Mesenteric fat pad (tissue), 1 donor: ENCODE results near the gene SMCO1. TPM values are rescaled to one million over a fixed set of nuclear protein-coding genes. Genes with fewer than 3 reads are reported as not detected.
"Not testable (repeated sequence)": the region's sequence is repeated elsewhere in the genome, so short reads cannot be mapped to it uniquely, and the experiment has no call there.

Source experiments
- DNase-seq: peaks from one replicate; pipeline ENCODE4 v3.0.0-alpha.2; 2020; ENCODE audit warnings: low spot score
- long read RNA-seq: library from polyadenylated mRNA; unstranded; transcript quantifications from one replicate; pipeline ENCODE4 v2.0.0, GENCODE V29; 2020
- total RNA-seq: library from RNA; stranded (reverse); fragmentation: NEBNext Ultra II Directional; extraction: Animal tissue kit (Norgen Biotek cat#: 25700); gene quantifications from one replicate; pipeline ENCODE4 v1.2.1, GENCODE V29; 2021
- donor health status: DM: yes; HTN: yes; CAD: no.

Gene SMCO1
- not detected for total RNA-seq
- long read RNA-seq: 0 reads

DNA sequence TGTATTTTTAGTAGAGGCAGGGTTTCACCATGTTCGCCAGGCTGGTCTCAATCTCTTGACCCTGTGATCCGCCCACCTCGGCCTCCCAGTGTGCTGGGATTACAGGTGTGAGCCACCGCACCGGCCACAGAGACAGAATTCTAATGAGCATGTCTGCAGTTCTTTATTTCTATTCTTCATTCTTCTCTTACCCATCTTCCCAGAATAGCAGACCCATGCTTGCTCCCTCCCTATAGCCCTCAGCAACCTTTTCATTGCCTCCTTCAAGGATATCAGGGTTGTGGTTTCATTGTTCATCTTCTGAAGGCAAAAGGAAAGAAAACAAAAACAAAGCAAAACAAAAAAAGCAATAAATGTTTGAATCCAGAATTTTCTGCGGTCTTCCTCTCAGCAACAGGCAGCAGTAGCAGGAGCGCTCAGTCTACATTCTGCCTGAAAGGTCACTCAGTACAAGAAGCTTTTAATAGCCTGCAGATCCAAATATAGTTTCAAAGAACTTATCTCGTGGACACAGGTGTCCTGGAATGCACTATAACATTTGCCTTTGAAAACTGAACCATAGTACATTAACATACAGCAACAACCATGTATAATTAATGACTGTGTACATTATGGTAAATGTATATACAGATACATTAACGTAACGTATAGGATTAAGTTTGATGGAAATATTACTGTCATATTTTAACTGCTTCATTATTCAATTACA, at the start of gene SMCO1:
SMCO1 (minus strand) TSS at position 434 of the 709 bp plus-strand sequence; CDS start at position 297, 137 bp downstream.
- no peak for DNase-seq

DNA sequence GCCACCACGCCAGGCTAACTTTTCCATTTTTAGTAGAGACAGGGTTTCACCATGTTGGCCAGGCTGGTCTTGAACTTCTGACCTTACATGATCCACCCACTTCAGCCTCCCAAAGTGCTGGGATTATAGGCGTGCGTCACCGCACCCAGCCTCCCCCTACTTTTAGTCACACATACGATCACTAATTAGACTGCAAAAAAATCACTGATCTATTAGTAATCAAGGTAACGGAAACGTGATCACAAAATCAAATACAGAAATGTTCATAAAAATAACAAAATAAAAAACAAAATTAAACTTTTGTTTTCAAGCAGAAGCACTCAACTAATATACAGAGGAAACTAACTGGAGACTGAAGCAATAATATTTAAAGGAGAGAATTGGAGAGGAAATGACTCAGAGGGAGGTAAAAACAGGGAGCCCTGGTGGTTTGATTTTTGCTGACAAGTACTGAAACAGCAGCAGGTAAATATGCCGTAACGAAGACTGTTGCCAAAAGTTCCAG, 48.6 kb upstream of the SMCO1 start:
- no peak for DNase-seq

GRCh38 chr3:196559826-196560225, 44.7 kb upstream of the SMCO1 start:
- DNase-seq: no peak

DNA sequence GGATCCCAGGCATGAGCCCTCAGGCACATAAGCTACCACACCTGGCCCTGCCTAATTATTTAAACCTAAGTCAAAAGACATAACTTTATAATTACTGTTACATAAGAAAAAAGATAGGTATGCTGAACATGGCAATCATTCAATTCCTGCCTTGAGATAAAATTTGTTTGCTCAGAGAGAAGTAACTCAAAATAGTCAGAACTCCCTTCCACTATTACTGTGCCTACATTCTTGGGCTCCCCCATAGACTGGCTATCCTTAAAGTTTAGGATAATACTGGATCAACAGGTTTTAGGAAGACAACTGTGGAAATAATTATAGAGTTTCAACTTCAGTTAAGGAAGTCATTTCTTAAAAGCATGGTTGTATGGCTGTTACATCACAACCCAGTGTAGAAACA, 43.3 kb upstream of the SMCO1 start:
- DNase-seq: no peak

GRCh38 chr3:196557236-196557635, 42.1 kb upstream of the SMCO1 start:
- no peak for DNase-seq

DNA sequence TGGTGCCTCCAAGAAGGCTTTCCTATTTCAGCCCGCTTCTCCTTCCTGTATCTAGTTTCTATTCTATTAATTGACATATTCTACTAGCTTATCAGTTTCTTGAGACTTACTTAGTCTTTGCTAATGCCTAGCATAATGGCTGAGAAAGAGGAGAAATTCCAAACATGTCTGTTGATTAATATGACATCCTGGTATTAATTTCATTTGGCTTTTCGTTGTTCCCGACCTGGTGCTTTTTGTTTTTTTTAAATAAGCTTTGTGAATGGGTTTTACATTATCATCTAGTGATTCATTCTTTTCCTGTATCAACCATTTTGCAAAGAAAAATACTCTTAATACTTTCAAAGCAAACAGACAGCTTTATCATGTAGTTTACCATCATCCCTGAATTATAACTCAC, 40.1 kb upstream of the SMCO1 start:
- DNase-seq: no peak

DNA sequence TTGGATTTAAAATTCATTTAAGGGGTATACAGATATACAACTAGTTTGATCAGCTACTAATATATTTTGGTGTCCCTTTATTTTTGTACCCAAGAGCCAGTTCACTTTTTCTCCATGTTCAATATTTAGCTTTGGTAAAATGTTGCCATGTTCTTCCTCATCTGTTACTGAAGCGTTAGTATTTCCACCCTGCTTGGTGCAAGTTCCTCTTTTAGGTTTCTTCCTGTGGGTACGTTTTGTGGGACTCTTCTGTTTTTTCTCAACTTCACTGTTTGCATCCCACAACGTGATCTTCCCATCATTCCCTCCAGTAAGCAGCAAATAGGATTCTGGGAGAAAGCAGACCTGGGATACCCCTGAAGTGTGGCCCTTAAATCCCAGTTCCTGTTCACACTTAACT, 39.1 kb upstream of the SMCO1 start:
- DNase-seq: no peak

GRCh38 chr3:196553551-196553950, 38.4 kb upstream of the SMCO1 start:
- DNase-seq: no peak

- no peak for DNase-seq
These were observed 37.1 kb upstream of the SMCO1 start for GRCh38 chr3:196552253-196552652.

DNA sequence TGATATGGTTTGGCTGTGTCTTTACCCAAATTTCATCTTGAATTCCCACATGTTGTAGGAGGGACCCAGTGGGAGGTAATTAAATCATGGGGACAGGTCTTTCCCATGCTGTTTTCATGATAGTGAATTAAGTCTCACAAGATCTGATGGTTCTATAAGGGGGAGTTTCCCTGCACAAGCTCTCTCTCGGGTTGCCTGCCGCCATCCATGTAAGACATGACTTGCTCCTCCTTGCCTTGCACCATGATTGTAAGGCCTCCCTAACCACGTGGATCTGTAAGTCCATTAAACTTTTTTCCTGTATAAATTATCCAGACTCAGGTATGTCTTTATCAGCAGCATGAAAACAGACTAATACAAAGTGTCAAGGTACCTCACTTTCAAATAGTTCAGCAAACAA, 35.0 kb upstream of the SMCO1 start:
- DNase-seq: not testable (repeated sequence)

GRCh38 chr3:196549312-196549711, 34.2 kb upstream of the SMCO1 start:
- not testable (repeated sequence) for DNase-seq

- no peak for DNase-seq
These were observed 31.9 kb upstream of the SMCO1 start for GRCh38 chr3:196547067-196547466.

GRCh38 chr3:196546537-196546936, 31.4 kb upstream of the SMCO1 start:
- DNase-seq: no peak

DNA sequence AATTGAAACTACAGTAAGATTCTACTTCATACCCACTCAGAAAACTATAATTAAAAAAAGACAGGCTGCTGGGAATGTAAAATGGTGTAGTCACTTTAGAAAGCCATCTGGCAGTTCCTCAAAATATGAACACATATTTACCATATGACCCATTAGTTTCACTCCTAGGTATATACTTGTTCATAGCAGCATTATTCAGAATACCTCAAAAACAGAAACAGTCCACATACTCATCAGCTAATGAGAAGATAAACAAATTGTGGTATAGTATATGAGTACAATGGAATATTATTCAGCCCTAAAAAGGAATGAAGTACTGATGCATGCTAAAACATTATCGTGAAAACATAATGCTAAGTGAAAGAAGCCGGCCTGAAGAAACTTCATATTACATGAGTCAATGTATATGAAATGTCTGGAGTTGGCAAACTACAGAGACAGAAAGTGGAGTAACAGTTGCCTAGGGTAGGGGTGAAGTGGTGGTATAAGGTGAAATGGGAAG, 29.4 kb upstream of the SMCO1 start:
- DNase-seq: no peak

DNA sequence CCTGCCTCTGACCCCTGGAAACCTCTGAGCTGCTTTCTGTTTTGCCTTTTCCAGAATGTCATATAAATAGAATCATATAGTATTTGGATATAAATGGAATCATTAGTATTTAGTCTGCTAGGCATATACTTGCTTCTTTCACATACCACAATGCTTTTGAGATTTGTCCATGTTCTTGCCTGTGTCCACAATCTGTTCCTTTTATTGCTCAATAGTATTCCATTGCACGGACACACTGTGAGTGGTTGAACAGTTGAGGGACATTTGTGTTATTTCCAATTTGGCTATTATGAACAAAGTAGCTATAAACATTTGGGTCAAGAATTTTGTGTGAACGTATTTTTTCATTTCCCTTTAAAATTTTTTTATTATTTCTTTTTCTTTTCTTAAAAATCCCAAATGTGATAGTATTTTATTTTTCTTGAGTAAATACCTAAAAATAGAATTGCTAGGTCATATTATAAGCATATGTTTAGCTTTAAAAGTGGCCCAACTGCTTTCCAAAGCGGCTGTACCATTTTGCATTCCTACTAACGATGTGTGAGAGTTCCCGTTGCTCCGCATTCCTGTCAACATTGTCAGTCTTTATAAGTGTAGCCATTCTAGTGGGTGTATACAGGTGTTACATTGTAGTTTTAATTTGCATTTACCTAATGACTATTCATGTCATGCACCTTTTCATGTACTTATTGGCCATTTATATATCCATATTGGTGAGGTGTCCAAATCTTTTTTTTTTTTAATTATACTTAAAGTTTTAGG, 26.7 kb upstream of the SMCO1 start:
- no peak for DNase-seq

GRCh38 chr3:196537319-196537984, 22.3 kb upstream of the SMCO1 start:
- DNase-seq: no peak

DNA sequence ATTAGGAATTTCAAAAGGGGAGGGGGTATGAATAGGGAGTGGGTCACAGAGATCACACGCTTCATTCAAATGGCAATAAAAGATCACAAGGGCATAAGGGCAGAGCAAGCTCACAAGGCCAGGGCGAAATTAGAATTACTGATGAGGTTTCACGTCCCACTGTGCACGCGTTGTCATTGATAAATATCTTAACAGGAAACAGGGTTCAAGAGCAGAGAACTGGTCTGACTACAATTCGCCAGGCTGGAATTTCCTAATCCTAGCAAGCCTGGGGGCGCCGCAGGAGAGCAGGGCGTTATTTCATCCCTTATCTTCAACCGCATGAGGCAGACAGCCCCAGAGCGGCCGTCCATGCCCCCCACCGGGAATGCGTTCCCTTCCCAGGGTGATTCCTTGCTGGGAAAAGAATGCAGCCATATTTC, 18.1 kb upstream of the SMCO1 start:
- peak; percentile 80 for DNase-seq

DNA sequence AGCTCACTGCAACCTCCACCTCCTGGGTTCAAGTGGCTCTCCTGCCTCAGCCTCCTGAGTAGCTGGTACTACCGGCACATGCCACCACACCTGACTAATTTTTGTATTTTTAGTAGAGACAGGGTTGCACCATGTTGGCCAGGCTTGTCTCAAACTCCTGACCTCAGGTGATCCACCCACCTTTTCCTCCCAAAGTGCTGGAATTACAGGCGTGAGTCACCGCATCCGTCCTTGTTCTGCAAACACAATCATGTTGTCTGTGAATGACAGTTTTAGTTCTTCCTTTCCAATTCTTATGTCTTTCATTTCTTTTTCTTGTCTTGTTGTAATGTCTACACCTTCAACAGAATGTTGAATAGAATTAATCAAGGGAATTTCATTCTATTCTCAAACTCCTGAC, 16.3 kb upstream of the SMCO1 start:
- no peak for DNase-seq

GRCh38 chr3:196528639-196529233, 13.6 kb upstream of the SMCO1 start:
- peak; percentile 93 for DNase-seq

DNA sequence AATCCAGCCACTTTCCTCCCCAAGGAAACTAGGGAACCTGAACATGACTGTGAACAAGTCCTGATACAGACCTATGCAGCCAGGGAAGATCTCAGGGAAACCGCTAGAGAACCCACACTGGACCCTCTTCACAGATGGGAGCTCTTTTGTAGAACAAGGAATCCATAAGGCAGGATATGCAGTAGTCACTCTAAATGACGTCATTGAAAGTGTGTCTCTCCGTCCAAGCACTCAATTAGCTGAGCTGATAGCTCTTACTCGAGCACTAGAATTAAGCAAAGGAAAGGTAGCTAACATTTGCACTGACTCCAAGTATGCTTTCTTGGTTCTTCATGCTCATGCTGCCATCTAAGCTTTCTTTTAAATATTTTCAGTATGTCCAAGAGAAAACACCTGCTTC, 10.0 kb upstream of the SMCO1 start:
- no peak for DNase-seq

DNA sequence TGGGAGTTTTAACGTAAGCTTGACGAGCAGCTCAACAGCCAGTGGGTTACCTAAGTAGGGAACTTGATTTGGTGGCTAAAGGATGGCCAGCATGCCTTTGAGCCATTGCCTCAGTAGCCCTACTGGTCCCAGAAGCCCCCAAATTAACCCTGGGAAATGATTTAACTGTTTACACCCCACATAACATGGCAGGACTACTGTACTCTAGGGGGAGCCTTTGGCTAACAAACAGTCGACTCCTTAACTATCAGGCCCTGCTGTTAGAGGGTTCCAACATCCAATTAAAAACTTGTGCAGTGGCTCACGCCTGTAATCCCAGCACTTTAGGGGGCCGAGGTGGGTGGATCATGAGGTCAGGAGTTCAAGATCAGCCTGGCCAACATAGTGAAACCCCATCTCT, 9.4 kb upstream of the SMCO1 start:
- no peak for DNase-seq
